Measurements from ENCODE around the gene NXPH2.

DNA sequence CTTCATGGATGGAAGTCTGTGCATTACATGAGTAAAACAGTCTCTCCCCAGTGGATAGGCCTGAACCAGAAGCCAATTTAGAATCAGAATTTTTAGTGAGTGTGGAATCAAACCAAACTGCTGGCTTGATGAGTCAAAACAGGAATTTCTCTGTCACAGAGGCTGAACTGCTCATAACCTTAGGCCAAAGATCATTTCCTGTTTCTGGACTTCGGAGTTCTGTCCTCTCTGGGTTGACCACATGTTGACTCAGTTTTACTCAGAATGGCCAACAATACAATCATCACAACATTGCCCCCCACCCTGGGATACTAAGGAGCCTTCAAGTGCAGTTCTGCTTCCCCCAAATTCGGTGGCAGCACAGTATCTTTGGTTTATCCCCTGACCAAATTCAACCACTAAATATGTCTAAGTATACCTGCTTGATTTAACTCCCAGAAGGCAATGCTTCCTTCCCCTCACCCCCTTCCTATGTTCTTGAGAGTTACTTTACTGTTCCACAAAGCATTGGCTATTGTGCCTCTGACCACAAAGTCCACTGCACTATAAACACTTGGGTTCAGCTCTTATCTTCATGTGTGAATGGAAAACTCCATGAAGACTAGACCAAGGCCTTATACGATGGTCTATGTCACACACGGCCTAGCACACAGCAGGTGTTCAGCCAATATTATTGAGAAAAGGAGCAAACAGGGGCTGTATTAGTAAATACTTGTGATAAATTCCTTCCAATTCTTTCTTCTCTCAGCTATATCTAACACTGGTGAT lies 67.8 kb downstream of the NXPH2 start:
- TF ChIP-seq, protein P1, sequence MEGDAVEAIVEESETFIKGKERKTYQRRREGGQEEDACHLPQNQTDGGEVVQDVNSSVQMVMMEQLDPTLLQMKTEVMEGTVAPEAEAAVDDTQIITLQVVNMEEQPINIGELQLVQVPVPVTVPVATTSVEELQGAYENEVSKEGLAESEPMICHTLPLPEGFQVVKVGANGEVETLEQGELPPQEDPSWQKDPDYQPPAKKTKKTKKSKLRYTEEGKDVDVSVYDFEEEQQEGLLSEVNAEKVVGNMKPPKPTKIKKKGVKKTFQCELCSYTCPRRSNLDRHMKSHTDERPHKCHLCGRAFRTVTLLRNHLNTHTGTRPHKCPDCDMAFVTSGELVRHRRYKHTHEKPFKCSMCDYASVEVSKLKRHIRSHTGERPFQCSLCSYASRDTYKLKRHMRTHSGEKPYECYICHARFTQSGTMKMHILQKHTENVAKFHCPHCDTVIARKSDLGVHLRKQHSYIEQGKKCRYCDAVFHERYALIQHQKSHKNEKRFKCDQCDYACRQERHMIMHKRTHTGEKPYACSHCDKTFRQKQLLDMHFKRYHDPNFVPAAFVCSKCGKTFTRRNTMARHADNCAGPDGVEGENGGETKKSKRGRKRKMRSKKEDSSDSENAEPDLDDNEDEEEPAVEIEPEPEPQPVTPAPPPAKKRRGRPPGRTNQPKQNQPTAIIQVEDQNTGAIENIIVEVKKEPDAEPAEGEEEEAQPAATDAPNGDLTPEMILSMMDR (IDR thresholded peaks at IDR 0.05; ENCODE audit: extremely low read depth in 1 of 2, insufficient read depth in 1 of 2, low read depth in 1 of 2, low read length in 2 of 2): no peak
- no peak for TF ChIP-seq POLR2A (IDR thresholded peaks at IDR 0.05; ENCODE audit: low read depth, low read length)
- TF ChIP-seq EZH2 (IDR thresholded peaks at IDR 0.05; ENCODE audit: borderline replicate concordance, low read depth, low read length, severe bottlenecking): no peak
- TF ChIP-seq, protein P2, sequence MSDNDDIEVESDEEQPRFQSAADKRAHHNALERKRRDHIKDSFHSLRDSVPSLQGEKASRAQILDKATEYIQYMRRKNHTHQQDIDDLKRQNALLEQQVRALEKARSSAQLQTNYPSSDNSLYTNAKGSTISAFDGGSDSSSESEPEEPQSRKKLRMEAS (IDR thresholded peaks at IDR 0.05; ENCODE audit: insufficient read depth, insufficient read length): no peak
- no peak for TF ChIP-seq POLR2AphosphoS5 (IDR thresholded peaks at IDR 0.05; ENCODE audit: insufficient read depth, low read depth, low read length)

Measured in endothelial cell of umbilical vein (primary cell).